T follicular helper cell (primary cell): ENCODE measurements around the gene ADAM29.
"Not testable (repeated sequence)": the region's sequence is repeated elsewhere in the genome, so short reads cannot be mapped to it uniquely, and the experiment has no call there.

ENCODE experiments used
- DNase-seq: peaks from one replicate; pipeline ENCODE4 v3.0.0-alpha.2; 2020; ENCODE audit warnings: low read depth

ADAM29 gene

DNA sequence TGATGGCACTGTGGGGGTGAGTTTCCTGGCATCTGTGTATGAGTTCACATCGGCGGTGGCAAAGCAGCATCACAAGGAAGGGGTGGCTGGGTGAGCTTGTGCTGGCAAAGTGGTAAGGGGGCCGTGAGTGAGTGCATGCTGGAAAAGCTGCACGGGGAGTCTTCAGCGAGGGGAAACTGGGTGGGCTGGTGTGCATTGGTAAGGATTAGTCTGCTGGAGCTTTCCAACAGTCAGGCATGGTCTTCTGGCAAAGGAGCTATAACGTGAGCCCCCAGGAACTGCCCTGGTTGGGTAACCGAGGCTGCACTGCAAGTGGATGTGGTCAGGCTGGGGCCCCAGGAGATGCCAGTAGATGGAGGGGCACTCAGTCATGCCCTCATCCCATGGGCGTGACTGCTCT lies 30.7 kb downstream of the ADAM29 start:
- DNase-seq: no peak

DNA sequence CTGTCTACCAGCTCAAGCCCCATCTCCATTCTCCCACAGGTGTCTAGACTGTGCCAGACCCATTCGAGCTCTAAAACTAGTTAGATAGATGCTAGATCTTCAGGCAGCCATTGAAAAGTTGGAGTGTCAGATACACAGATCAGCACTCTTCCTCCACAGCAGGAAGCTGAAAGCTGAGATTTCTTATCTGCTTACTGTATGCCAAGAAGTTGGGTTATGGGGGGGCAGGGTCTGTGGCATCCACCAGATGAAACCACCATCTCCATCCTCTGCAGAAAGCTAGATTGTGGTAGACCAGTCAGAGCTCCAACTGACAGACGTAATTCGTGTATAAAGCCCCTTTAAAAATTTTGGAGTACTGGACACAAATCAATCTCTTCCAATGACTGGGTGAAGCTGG lies 54.8 kb downstream of the ADAM29 start:
- no peak for DNase-seq

- DNase-seq: no peak
These were observed 55.2 kb downstream of the ADAM29 start for GRCh38 chr4:174973336-174973735.

- no peak for DNase-seq
These were observed 65.1 kb downstream of the ADAM29 start for GRCh38 chr4:174983128-174983750.

- not testable (repeated sequence) for DNase-seq
These were observed 65.7 kb downstream of the ADAM29 start for GRCh38 chr4:174983870-174984269.

DNA sequence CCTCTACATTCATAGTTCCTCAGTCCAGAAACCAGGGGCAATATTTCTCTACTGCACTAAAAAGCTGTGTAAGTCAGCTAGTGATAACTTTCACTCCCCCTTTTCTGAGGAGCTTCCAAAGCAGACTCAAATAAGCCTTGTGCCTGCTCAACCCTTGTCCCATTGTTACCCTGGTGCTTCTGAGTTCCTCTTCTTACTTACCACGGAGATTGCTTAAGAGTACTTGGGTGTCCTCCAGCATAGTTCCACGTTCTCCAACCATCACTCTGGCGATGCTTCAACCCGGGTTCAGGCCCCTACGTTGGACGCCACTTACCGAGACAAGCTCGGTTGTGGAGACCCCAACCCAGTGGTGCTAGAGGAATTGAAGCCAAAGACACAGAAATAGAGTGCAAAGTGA lies 71.6 kb downstream of the ADAM29 start:
- DNase-seq: no peak

GRCh38 chr4:174993916-174994315 lies 75.8 kb downstream of the ADAM29 start:
- DNase-seq: no peak

GRCh38 chr4:174996079-174996478 lies 77.9 kb downstream of the ADAM29 start:
- DNase-seq: no peak

GRCh38 chr4:174999407-174999806 lies 81.2 kb downstream of the ADAM29 start:
- DNase-seq: no peak

DNA sequence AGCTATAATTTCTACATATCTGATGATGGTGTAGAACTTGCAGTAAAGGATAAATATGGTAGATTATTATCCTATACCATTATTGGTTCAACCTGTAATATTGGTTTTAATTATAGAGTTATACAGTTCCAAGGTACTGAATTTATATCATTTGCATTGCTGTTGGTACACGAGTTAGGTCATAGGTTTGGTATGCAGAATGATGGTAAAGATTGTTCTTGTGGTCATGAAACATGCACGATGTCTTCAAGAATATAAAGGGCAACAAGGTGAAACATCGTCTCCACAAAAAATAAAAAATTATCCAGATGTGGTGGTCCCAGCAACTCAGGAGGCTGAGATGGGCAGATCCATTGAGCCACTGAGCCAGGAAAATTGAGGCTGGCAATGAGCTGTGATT lies 99.6 kb downstream of the ADAM29 start:
- DNase-seq: no peak

- DNase-seq: not testable (repeated sequence)
These were observed 101.3 kb downstream of the ADAM29 start for GRCh38 chr4:175019447-175019846.
